Loucy (cell line): ENCODE results near the gene CGB3.
A peak's percentile ranks its signal among the peaks of the same experiment; 100 is the strongest.

Experiments
- H2AFZ ChIP-seq: fragments of 200-600 bp; sonication (generic); 2 replicates; pipeline ENCODE4 v1.6.0; 2016; ENCODE audit warnings: antibody characterized with exemption, mild to moderate bottlenecking, low read length, moderate library complexity
- H3F3A ChIP-seq: fragments of 200-600 bp; 2 replicates; pipeline ENCODE4 v1.6.0; 2016; ENCODE audit warnings: antibody characterized with exemption, low read depth, mild to moderate bottlenecking
- H3K27me3 ChIP-seq: fragments of 200-600 bp; sonication (generic); 2 replicates; pipeline ENCODE4 v1.6.1; 2014; ENCODE audit warnings: low read length, mild to moderate bottlenecking; ENCODE audit not compliant: insufficient read depth, poor library complexity, severe bottlenecking
- H3K36me3 ChIP-seq: fragments of 200-600 bp; sonication (generic); 2 replicates; pipeline ENCODE4 v1.6.1; 2016; ENCODE audit warnings: low read length; ENCODE audit not compliant: insufficient read depth
- H3K4me1 ChIP-seq: fragments of 200-600 bp; sonication (generic); 2 replicates; pipeline ENCODE4 v1.5.1; 2014; ENCODE audit warnings: low read length, mild to moderate bottlenecking; ENCODE audit not compliant: insufficient read depth, poor library complexity, severe bottlenecking
- H3K4me2 ChIP-seq: fragments of 200-600 bp; sonication (generic); 2 replicates; pipeline ENCODE4 v1.6.0; 2014; ENCODE audit warnings: antibody characterized with exemption, low read length, low read depth, mild to moderate bottlenecking; ENCODE audit not compliant: poor library complexity, severe bottlenecking
- H3K4me3 ChIP-seq: fragments of 200-600 bp; sonication (generic); 2 replicates; pipeline ENCODE4 v1.5.1; 2014; ENCODE audit warnings: low read length, mild to moderate bottlenecking, mixed read lengths; ENCODE audit not compliant: poor library complexity, severe bottlenecking
- H3K79me2 ChIP-seq: fragments of 200-600 bp; sonication (generic); 2 replicates; pipeline ENCODE4 v1.6.1; 2014; ENCODE audit warnings: low read length; ENCODE audit not compliant: insufficient read depth
- H3K9ac ChIP-seq: fragments of 200-600 bp; sonication (generic); 2 replicates; pipeline ENCODE4 v1.6.0; 2014; ENCODE audit warnings: mild to moderate bottlenecking, low read depth, low read length, moderate library complexity; ENCODE audit not compliant: poor library complexity, severe bottlenecking
- H3K9me2 ChIP-seq: fragments of 200-600 bp; sonication (generic); replicated peaks from 2 replicates; pipeline ENCODE4 v1.6.1; 2016; ENCODE audit warnings: low read depth, low read length, mixed read lengths
- H3K9me3 ChIP-seq: fragments of 200-600 bp; sonication (generic); 2 replicates; pipeline ENCODE4 v1.6.1; 2014; ENCODE audit warnings: mild to moderate bottlenecking, antibody characterized with exemption, low read length, low read depth; ENCODE audit not compliant: insufficient read depth
- H4K20me1 ChIP-seq: fragments of 200-600 bp; sonication (generic); 2 replicates; pipeline ENCODE4 v1.6.0; 2014; ENCODE audit warnings: antibody characterized with exemption, low read length, mild to moderate bottlenecking; ENCODE audit not compliant: insufficient read depth, poor library complexity, severe bottlenecking
- CTCF ChIP-seq: fragments of 200-600 bp; sonication (generic); conservative IDR thresholded peaks from 2 replicates; pipeline ENCODE4 v1.5.1; 2014; ENCODE audit warnings: mild to moderate bottlenecking, antibody characterized with exemption, low read length
- EZH2phosphoT487 ChIP-seq: fragments of 200-600 bp; IDR thresholded peaks from 2 replicates; pipeline ENCODE4 v1.6.1; 2018; ENCODE audit warnings: antibody characterized with exemption, mild to moderate bottlenecking, moderate library complexity, borderline replicate concordance

The CGB3 gene

GRCh38 chr19:48991873-48992580 lies 32.1 kb downstream of the CGB3 start:
- TF ChIP-seq CTCF (no peak), EZH2phosphoT487 (no peak)
- peaks cover 64% of the 10 kb centered on the region for H3K79me2 ChIP-seq
- H3K4me3 ChIP-seq: peak overlapping the region; percentile 89
- no peaks in the 10 kb centered on the region; the same call in 1 of the 2 replicates for H3K36me3 ChIP-seq
- H3K9me3 ChIP-seq: no peaks in the 10 kb centered on the region
- H4K20me1 ChIP-seq: peaks cover 24% of the 10 kb centered on the region
- peaks cover 18% of the 10 kb centered on the region for H3K4me1 ChIP-seq
- peak overlapping the region; percentile 87 for H3K4me2 ChIP-seq
- H3F3A ChIP-seq: no peaks in the 10 kb centered on the region
- H3K9me2 ChIP-seq: no peaks in the 10 kb centered on the region
- H3K9ac ChIP-seq: peak overlapping the region; percentile 97
- H2AFZ ChIP-seq: no peak overlapping the region; the same call in 1 of the 2 replicates
- no peaks in the 10 kb centered on the region for H3K27me3 ChIP-seq

GRCh38 chr19:48991011-48991609 lies 33.0 kb downstream of the CGB3 start:
- Histone ChIP-seq H3K4me3 (peak overlapping the region; percentile 89), H2AFZ (no peak overlapping the region), H3K4me2 (peak overlapping the region; percentile 87), H3K9me3 (no peaks in the 10 kb centered on the region), H3K9ac (peak overlapping the region; percentile 97), H3K27me3 (no peaks in the 10 kb centered on the region), H3K79me2 (peaks cover 55% of the 10 kb centered on the region), H3K4me1 (peaks cover 18% of the 10 kb centered on the region), H3F3A (no peaks in the 10 kb centered on the region), H4K20me1 (peaks cover 21% of the 10 kb centered on the region), H3K9me2 (no peaks in the 10 kb centered on the region), H3K36me3 (no peaks in the 10 kb centered on the region; the same call in 1 of the 2 replicates)
- TF ChIP-seq CTCF: no peak
- TF ChIP-seq EZH2phosphoT487: no peak

- Histone ChIP-seq H3K36me3 (no peaks in the 10 kb centered on the region; the same call in 1 of the 2 replicates), H3K9ac (peak overlapping the region; percentile 97), H3K4me3 (peak overlapping the region; percentile 26), H2AFZ (no peak overlapping the region), H3K4me2 (peak overlapping the region; percentile 87), H3K27me3 (no peaks in the 10 kb centered on the region), H3K79me2 (peaks cover 48% of the 10 kb centered on the region), H3F3A (no peaks in the 10 kb centered on the region), H3K4me1 (peaks cover 18% of the 10 kb centered on the region), H4K20me1 (peaks cover 18% of the 10 kb centered on the region), H3K9me2 (no peaks in the 10 kb centered on the region), H3K9me3 (no peaks in the 10 kb centered on the region)
- TF ChIP-seq EZH2phosphoT487 (no peak), CTCF (no peak)
Observed at GRCh38 chr19:48990400-48990799, 33.7 kb downstream of the CGB3 start.
